Measurements from ENCODE around the gene MYL6.
"Not testable (repeated sequence)": the region's sequence is repeated elsewhere in the genome, so short reads cannot be mapped to it uniquely, and the experiment has no call there.

MYL6 gene

DNA sequence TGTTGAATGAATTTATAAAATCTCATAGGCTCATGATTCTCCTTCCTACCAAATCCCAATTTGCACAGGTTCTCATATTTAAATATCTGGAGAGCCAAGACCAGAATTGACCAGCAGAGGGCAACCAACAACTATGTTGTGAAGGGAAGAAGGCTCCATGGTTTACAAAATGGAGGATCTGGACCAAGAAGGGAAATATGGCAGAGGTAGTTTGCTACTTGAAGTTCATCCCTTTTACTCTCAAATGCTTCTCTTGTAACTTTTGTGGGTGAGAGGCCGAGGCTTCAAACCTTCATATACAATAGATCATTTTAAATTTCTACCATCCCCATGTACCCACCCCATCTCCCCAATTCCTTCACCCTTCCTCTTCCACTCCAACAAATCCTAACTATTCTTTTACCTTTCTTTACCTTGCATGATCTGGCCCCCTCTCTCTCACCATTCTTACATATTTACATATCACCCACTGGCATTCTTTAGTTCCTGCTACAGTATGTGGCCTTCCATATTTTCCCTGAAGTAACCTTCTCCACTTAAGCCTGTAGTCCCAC lies 34.9 kb downstream of the MYL6 start:
- FAIRE-seq (peak; percentile 38), DNase-seq (ENCODE audit: insufficient read length, low spot score) (peak; percentile 53)
- TF ChIP-seq CTCF (IDR thresholded peaks at IDR 0.05; ENCODE audit: insufficient read depth, missing control alignments), result peak; percentile 91

DNA sequence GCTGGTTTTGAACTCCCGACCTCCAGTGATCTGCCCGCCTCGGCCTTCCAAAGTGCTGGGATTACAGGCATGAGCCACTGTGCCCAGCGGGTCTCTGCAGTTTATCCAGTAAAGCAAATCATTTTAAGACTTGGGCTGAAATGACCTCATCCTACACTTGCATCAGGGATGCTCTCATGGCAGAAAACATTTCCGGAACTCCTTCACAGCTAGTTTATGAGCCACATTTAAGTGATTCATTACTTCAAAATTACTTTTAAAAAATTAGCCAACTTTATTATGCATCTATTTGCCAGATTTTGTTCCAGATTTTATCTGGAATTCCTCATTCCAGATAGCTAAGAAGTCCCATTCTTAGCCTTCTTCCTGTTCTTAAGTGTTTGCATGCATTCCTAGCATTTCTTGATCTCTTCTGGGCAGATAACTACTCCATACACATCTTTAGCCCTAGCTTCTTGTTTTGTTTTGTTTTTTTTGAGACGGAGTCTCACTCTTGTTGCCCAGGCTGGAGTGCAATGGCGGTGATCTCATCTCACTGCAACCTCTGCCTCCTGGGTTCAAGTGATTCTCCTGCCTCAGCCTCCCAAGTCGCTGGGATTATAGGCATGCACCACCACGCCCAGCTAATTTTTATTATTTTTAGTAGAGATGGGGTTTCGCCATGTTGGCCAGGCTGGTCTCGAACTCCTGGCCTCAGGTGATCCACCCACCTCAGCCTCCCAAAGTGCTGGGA lies 38.8 kb downstream of the MYL6 start:
- FAIRE-seq, result not testable (repeated sequence)

GRCh38 chr12:56197921-56198635 lies 39.9 kb downstream of the MYL6 start:
- no peak for TF ChIP-seq CTCF (IDR thresholded peaks at IDR 0.05; ENCODE audit: insufficient read depth, missing control alignments)
- DNase-seq (ENCODE audit: insufficient read length, low spot score) (no peak), FAIRE-seq (no peak)

More for the DNA sequence above, 38.8 kb downstream of the MYL6 start:
- not testable (repeated sequence) for DNase-seq (ENCODE audit: insufficient read length, low spot score)

DNA sequence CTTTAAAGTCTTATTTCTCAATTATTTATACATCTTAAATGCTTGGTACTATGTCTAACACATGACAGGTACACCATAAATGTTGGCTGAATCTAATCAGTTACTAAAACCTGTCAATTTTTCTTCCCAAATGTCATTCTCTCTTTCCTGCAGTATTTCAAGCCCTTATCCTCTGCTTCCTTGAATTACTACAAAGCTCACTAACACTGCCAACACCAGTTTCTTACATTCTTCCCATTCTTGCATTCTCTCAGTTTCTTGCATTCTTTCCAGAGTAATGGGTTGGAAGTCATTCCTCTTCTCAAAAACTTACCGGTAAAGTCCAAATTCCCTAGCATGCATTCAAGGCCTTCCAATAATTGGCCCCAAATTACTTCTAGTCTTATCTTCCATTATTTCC lies 40.7 kb downstream of the MYL6 start:
- no peak for DNase-seq (ENCODE audit: insufficient read length, low spot score)
- no peak for TF ChIP-seq CTCF (IDR thresholded peaks at IDR 0.05; ENCODE audit: insufficient read depth, missing control alignments)
- no peak for FAIRE-seq

GRCh38 chr12:56202366-56202765 lies 44.2 kb downstream of the MYL6 start:
- no peak for DNase-seq (ENCODE audit: insufficient read length, low spot score)
- no peak for TF ChIP-seq CTCF (IDR thresholded peaks at IDR 0.05; ENCODE audit: insufficient read depth, missing control alignments)
- no peak for FAIRE-seq

DNA sequence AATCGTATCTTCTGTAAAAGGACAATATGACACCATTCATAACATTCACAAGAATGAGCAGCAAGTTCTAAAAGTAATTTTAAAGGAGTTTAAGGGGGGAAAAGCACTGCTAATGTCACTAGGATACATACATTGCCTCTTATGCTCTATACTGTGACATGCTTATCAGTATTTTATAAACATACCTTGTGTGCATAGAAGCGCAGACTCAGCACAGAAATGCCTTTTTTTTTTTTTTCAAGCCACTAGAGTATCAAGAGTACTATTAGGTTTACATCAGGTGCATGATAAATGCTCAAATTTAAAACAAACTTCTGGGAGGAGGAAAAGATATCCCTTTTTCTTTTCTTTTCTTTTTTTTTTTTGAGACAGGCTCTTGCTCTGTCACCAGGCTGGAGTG lies 44.7 kb downstream of the MYL6 start:
- no peak for FAIRE-seq
- TF ChIP-seq CTCF (IDR thresholded peaks at IDR 0.05; ENCODE audit: insufficient read depth, missing control alignments), result no peak
- no peak for DNase-seq (ENCODE audit: insufficient read length, low spot score)

GRCh38 chr12:56204275-56204674 lies 46.1 kb downstream of the MYL6 start:
- no peak for TF ChIP-seq CTCF (IDR thresholded peaks at IDR 0.05; ENCODE audit: insufficient read depth, missing control alignments)
- DNase-seq (ENCODE audit: insufficient read length, low spot score) (no peak), FAIRE-seq (no peak)
